Thoracic aorta (tissue), 2 donors: ENCODE results near the gene SERPINB2. TPM values are rescaled to one million over a fixed set of nuclear protein-coding genes. Genes with fewer than 3 reads are reported as not detected.
"Not testable (repeated sequence)": the region's sequence is repeated elsewhere in the genome, so short reads cannot be mapped to it uniquely, and the experiment has no call there.

ENCODE experiments used
- ATAC-seq: fragments of 150-250 bp; one replicate; pipeline ENCODE4 v1.8.0; 2017; ENCODE audit warnings: low read depth; ENCODE audit not compliant: insufficient number of reproducible peaks, low FRiP score
- DNase-seq: peaks from one replicate; pipeline ENCODE4 v3.0.0-alpha.2; 2020; ENCODE audit warnings: low spot score
- H3K27ac ChIP-seq, 2 donors: fragments of 200-600 bp; sonication (generic); 1 replicate in 1 of 2; 2 replicates in 1 of 2; pipeline ENCODE4 v1.5.1; 2016; ENCODE audit warnings: mild to moderate bottlenecking in 2 of 2, moderate library complexity in 2 of 2
- H3K27me3 ChIP-seq: fragments of 200-600 bp; sonication (generic); replicated peaks from 2 replicates; pipeline ENCODE4 v1.6.0; 2016; ENCODE audit warnings: mild to moderate bottlenecking; ENCODE audit not compliant: insufficient read depth
- H3K36me3 ChIP-seq: fragments of 200-600 bp; sonication (generic); one replicate; pipeline ENCODE4 v1.5.1; 2016
- H3K4me1 ChIP-seq, 2 donors: fragments of 200-600 bp; sonication (generic); 1 replicate in 1 of 2; 2 replicates in 1 of 2; pipeline versions ENCODE4 v1.5.1 to v1.6.0; 2016; ENCODE audit warnings: low read depth in 2 of 2, mild to moderate bottlenecking in 1 of 2; ENCODE audit not compliant: control insufficient read depth in 1 of 2
- H3K4me3 ChIP-seq: fragments of 200-600 bp; sonication (generic); 2 replicates; pipeline ENCODE4 v1.5.1; 2016; ENCODE audit warnings: mild to moderate bottlenecking
- H3K9me3 ChIP-seq: fragments of 200-600 bp; sonication (generic); 2 replicates; pipeline ENCODE4 v1.5.1; 2016
- total RNA-seq, 2 donors: library from RNA; depleted of rRNA; stranded (reverse); fragments of >200 nt; gene quantifications; one replicate each; pipeline versions ENCODE4 v1.1.0 to v1.2.3, GENCODE V29; 2016
- TF ChIP-seq, protein P1 (sequence below): fragments of 200-600 bp; sonication (generic); IDR thresholded peaks from one replicate; pipeline ENCODE4 v1.5.1; 2019; ENCODE audit warnings: antibody characterized with exemption

The SERPINB2 gene
- total RNA-seq, 2 donors from 2014 or later, result 9.3 TPM; not detected in 1

DNA sequence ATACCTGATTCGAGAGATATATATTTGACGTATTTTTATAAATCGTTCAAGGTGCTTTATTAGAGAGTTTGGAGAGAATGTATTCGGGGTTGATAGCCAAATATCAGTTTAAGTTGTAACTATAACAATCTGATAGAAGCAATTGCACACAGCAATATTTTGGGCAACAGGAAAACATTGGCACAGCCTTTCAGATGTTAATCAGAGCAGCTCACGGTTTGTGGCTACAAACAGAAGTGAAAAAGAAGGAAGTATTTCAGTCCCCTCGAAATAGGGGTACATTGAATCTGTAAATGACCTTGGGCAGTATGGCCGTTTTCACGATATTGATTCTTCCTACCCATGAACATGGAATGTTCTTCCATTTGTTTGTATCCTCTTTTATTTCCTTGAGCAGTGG lies 40.8 kb downstream of the SERPINB2 start:
- Histone ChIP-seq H3K4me3 (no peak overlapping the region), H3K27ac (no peak overlapping the region), H3K9me3 (no peaks in the 10 kb centered on the region), H3K4me1 (no peaks in the 10 kb centered on the region), H3K36me3 (no peaks in the 10 kb centered on the region), H3K27me3 (no peaks in the 10 kb centered on the region)
- DNase-seq (no peak), ATAC-seq (no peak)
- TF ChIP-seq, protein P1, sequence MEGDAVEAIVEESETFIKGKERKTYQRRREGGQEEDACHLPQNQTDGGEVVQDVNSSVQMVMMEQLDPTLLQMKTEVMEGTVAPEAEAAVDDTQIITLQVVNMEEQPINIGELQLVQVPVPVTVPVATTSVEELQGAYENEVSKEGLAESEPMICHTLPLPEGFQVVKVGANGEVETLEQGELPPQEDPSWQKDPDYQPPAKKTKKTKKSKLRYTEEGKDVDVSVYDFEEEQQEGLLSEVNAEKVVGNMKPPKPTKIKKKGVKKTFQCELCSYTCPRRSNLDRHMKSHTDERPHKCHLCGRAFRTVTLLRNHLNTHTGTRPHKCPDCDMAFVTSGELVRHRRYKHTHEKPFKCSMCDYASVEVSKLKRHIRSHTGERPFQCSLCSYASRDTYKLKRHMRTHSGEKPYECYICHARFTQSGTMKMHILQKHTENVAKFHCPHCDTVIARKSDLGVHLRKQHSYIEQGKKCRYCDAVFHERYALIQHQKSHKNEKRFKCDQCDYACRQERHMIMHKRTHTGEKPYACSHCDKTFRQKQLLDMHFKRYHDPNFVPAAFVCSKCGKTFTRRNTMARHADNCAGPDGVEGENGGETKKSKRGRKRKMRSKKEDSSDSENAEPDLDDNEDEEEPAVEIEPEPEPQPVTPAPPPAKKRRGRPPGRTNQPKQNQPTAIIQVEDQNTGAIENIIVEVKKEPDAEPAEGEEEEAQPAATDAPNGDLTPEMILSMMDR, result no peak

DNA sequence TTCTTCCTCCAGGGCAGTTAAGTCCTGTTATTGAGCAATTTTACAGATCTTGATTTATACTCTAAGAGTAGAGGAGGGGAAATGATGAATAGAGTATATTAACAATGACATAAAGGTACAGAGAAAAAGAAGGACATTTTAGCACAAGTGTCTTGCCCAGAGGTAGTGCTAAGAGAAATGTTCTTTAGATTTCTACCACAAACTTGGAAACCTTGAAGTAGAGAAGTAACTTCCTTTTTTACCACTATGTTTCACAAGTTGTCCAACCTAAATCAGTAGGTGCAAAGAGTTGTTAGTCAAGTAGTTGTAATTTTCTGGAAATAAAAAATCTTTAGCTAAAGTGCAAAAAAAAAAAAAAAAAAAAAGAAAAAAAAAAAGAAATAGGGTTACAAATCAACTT lies 41.9 kb downstream of the SERPINB2 start:
- not testable (repeated sequence) for H3K4me3 ChIP-seq, DNase-seq, ATAC-seq, H3K9me3 ChIP-seq, H3K4me1 ChIP-seq, H3K27me3 ChIP-seq, H3K27ac ChIP-seq, H3K36me3 ChIP-seq

DNA sequence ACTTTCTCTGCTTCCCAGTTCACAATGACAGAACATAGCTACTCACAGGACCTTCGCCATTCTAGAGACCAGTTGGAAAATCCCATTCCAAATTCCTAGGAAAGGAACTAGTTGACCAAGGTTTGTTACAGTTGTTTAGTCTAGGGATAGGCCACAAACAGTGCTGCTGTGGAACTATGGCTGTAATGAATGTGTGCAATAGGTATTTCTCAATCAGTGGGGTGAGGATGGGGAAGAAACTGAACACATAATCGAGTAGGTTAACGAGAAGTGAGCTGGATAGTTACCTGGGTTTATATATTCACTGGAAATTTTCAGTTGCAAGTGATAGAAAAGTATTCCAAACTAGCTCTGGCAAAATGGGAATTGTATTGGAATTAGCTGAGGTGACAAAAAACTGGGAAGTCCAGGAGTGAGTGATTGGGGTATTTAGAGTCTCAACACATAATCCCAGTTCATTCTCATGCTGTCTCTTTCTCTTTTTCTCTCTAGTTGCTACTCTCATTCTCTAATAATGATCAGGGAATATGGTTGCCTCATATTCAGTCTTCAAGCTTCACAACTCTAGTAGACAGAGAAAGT lies 43.4 kb downstream of the SERPINB2 start:
- no peaks in the 10 kb centered on the region for H3K36me3 ChIP-seq
- no peaks in the 10 kb centered on the region for H3K9me3 ChIP-seq
- ATAC-seq (no peak), DNase-seq (no peak)
- no peak overlapping the region for H3K27ac ChIP-seq
- H3K27me3 ChIP-seq, result no peaks in the 10 kb centered on the region
- TF ChIP-seq, protein P1, result no peak
- no peak overlapping the region for H3K4me3 ChIP-seq
- H3K4me1 ChIP-seq, result no peaks in the 10 kb centered on the region

DNA sequence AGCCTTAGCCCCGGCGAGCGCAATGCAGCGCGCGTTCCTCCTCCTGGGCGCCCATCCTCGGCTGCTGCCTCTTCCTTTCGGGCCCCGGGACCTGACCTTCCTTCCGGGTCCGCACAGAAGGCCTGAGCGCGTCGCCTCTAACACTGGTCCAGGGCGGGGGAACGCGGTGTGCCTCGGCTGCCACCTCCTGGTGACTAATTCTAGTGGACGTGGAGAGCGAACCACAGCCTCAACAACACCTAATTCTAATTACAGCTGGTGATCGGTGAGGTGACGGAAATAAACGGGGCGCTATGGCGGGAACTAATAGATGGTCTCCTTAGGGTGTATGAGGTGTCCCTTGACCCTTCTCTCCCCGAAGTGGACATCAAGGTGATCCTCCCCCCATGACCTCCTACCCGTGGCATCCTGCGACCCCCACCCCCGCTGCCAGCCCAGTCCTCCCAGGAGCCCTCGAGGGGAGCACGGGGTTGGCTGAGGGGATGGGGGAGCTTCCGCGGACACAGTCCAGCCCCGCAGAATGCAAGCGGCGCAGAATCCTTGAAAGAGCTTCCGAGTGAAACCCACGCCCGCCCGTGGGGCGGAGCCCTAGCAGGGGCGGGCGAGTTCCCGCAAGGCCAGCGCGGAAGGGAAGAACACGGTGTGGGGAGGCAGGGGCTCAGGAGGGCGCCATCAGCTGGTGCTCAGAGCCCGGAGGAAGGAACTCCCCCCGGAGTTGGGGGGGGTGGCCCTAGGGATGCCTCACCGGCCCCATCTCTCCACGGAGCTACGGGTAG lies 48.8 kb downstream of the SERPINB2 start:
- TF ChIP-seq, protein P1, result peak; percentile 61
- H3K4me1 ChIP-seq, result peaks cover 0 to 5% of the 10 kb centered on the region in 2 donors
- no peak overlapping the region for H3K27ac ChIP-seq

DNA sequence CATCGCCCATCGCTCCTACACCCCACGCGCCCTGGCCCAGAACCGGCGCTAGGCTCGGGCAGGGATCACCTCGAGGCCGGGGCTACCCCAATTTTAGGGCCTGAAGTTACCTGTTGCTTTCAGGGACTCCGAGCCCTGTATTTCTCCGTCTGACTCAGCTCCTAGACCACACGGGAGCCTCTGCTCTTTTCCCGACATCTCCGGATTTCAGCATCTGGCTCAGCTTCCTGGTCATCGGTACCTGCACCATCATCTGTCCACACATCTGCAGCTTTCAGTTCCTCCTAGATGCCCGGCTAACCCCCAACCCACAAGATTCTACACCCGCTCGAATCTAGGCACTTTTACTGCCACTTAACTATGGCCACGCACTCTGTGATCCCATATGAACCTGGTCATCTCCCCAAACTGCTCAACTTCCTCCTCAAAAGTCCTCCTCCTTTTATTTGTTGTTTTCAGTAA lies 49.5 kb downstream of the SERPINB2 start:
- Histone ChIP-seq H3K9me3 (no peaks in the 10 kb centered on the region), H3K4me3 (peak overlapping the region; percentile 73), H3K4me1 (peaks cover 0 to 5% of the 10 kb centered on the region in 2 donors), H3K36me3 (no peaks in the 10 kb centered on the region), H3K27ac (no peak overlapping the region), H3K27me3 (no peaks in the 10 kb centered on the region)
- DNase-seq (no peak), ATAC-seq (no peak)
- TF ChIP-seq, protein P1, result no peak

More for the DNA sequence above, 48.8 kb downstream of the SERPINB2 start:
- no peaks in the 10 kb centered on the region for H3K27me3 ChIP-seq
- no peaks in the 10 kb centered on the region for H3K36me3 ChIP-seq
- H3K9me3 ChIP-seq, result no peaks in the 10 kb centered on the region
- H3K4me3 ChIP-seq, result peak overlapping the region; percentile 73
- peak; percentile 48 for DNase-seq
- ATAC-seq, result peak; percentile 56
